ENCODE data around the gene MBL2.

MBL2 gene

GRCh38 chr10:52772623-52773022, at the start of gene MBL2:
Gene MBL2, minus strand, starts transcription at chr10:52772784. Its CDS starts 1,149 bp downstream, at chr10:52771635.
- Mint-ChIP-seq H3K27me3 (ENCODE audit: low read depth, poor library complexity) (no peaks in the 10 kb centered on the region), H3K27ac (no peak within 1 kb of the TSS), H3K36me3 (ENCODE audit: low read depth) (no peaks in the 10 kb centered on the region), H3K4me1 (peaks cover 13% of the 10 kb centered on the region), H3K9me3 (no peaks in the 10 kb centered on the region), H3K4me3 (no peak within 1 kb of the TSS)
- no peak for TF ChIP-seq CTCF (IDR thresholded peaks at IDR 0.05)
- DNase-seq, result no peak

- H3K27me3 Mint-ChIP-seq (ENCODE audit: low read depth, poor library complexity), result no peaks in the 10 kb centered on the region
- TF ChIP-seq CTCF (IDR thresholded peaks at IDR 0.05), result no peak
- H3K4me1 Mint-ChIP-seq, result no peaks in the 10 kb centered on the region
- DNase-seq, result no peak
- no peak overlapping the region for H3K4me3 Mint-ChIP-seq
- no peaks in the 10 kb centered on the region for H3K9me3 Mint-ChIP-seq
- no peaks in the 10 kb centered on the region for H3K36me3 Mint-ChIP-seq (ENCODE audit: low read depth)
- H3K27ac Mint-ChIP-seq, result no peak overlapping the region
Measured at GRCh38 chr10:52820309-52820708, 47.7 kb upstream of the MBL2 start.

- TF ChIP-seq CTCF (IDR thresholded peaks at IDR 0.05), result peak; percentile 57
- Mint-ChIP-seq H3K36me3 (ENCODE audit: low read depth) (no peaks in the 10 kb centered on the region), H3K9me3 (no peaks in the 10 kb centered on the region), H3K4me1 (peaks cover 12% of the 10 kb centered on the region), H3K27me3 (ENCODE audit: low read depth, poor library complexity) (no peaks in the 10 kb centered on the region), H3K4me3 (no peak overlapping the region), H3K27ac (no peak overlapping the region)
- peak; percentile 10 for DNase-seq
Measured at GRCh38 chr10:52818019-52818418, 45.4 kb upstream of the MBL2 start.

DNA sequence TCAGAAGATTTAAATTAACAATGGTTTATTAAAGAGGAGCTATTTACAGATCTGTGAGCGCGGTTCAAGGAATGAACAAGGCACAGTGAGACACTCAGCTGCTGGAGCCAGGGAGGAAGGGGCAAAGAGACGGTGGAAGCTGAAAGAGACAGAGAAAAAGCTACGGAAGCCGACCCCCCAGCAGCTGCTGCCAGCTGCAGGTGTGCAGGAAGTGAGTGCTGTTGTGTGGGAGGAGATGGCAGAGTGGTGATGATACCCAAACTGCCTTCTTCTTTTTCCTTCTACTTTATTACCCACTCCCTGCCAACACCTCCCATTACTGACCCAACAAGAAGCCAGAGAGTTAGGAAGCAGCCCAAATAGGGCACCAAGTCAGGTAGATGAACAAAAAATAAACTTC, 41.9 kb upstream of the MBL2 start:
- peaks cover 12% of the 10 kb centered on the region for H3K4me1 Mint-ChIP-seq
- H3K36me3 Mint-ChIP-seq (ENCODE audit: low read depth), result no peaks in the 10 kb centered on the region
- peaks cover 7% of the 10 kb centered on the region for H3K9me3 Mint-ChIP-seq

GRCh38 chr10:52811776-52812175, 39.2 kb upstream of the MBL2 start:
- no peak for DNase-seq
- Mint-ChIP-seq H3K9me3 (peaks cover 7% of the 10 kb centered on the region), H3K27me3 (ENCODE audit: low read depth, poor library complexity) (peaks cover 3% of the 10 kb centered on the region), H3K36me3 (ENCODE audit: low read depth) (no peaks in the 10 kb centered on the region), H3K4me1 (peaks cover 12% of the 10 kb centered on the region), H3K4me3 (no peak overlapping the region), H3K27ac (no peak overlapping the region)
- TF ChIP-seq CTCF (IDR thresholded peaks at IDR 0.05), result no peak

More for the DNA sequence above, 41.9 kb upstream of the MBL2 start:
- H3K27me3 Mint-ChIP-seq (ENCODE audit: low read depth, poor library complexity), result no peaks in the 10 kb centered on the region
- no peak overlapping the region for H3K27ac Mint-ChIP-seq
- TF ChIP-seq CTCF (IDR thresholded peaks at IDR 0.05), result no peak
- no peak for DNase-seq
- H3K4me3 Mint-ChIP-seq, result no peak overlapping the region

DNA sequence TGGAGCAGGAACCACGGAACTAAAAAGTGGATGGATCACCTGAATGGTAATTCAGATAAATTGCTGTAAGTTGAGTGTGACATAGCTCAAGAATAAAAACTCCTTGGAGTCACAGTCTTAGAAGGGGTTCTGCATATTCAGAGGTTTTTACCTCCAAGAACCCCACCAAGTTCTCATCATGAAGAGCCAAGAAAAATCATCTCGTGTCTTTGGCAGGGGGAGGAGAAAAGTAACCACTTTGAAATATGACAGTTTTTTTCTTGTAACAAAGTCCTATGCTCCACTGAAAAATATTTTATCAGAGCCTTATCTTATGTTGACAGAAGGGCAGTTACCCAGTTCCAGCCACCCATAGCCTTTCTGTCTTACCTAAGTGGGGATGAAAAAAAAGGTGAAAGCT, 38.2 kb upstream of the MBL2 start:
- DNase-seq, result no peak
- peaks cover 3% of the 10 kb centered on the region for H3K27me3 Mint-ChIP-seq (ENCODE audit: low read depth, poor library complexity)
- H3K27ac Mint-ChIP-seq, result no peak overlapping the region
- H3K4me3 Mint-ChIP-seq, result no peak overlapping the region
- H3K36me3 Mint-ChIP-seq (ENCODE audit: low read depth), result no peaks in the 10 kb centered on the region
- TF ChIP-seq CTCF (IDR thresholded peaks at IDR 0.05), result no peak
- H3K4me1 Mint-ChIP-seq, result peaks cover 12% of the 10 kb centered on the region
- H3K9me3 Mint-ChIP-seq, result peaks cover 7% of the 10 kb centered on the region
